ENCODE data around the gene EIF2D.

EIF2D gene

DNA sequence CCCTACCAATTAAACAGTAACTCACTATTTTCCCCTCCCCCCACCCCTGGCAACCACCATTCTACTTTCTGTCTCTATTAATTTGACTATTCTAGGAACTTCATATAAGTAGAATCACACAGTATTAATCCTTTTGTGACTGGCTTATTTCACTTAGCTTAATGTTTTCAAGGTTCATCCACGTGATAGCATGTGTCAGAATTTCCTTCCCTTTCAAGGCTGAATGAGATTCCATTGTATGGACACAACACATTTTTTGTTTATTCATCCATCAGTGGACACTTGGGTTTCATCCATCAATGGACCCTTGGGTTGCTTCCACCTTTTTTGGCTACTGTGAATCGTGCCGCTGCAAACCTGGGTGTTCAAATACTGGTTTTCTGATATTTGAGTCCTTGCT lies 41.7 kb downstream of the EIF2D start:
- TF ChIP-seq, protein P1, sequence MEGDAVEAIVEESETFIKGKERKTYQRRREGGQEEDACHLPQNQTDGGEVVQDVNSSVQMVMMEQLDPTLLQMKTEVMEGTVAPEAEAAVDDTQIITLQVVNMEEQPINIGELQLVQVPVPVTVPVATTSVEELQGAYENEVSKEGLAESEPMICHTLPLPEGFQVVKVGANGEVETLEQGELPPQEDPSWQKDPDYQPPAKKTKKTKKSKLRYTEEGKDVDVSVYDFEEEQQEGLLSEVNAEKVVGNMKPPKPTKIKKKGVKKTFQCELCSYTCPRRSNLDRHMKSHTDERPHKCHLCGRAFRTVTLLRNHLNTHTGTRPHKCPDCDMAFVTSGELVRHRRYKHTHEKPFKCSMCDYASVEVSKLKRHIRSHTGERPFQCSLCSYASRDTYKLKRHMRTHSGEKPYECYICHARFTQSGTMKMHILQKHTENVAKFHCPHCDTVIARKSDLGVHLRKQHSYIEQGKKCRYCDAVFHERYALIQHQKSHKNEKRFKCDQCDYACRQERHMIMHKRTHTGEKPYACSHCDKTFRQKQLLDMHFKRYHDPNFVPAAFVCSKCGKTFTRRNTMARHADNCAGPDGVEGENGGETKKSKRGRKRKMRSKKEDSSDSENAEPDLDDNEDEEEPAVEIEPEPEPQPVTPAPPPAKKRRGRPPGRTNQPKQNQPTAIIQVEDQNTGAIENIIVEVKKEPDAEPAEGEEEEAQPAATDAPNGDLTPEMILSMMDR (IDR thresholded peaks at IDR 0.05; ENCODE audit: insufficient read depth, low read depth, low read length, missing control alignments): no peak
- no peak for DNase-seq (ENCODE audit: low read depth)
- H3K4me3 ChIP-seq (ENCODE audit: low read depth, low read length): no peak overlapping the region

DNA sequence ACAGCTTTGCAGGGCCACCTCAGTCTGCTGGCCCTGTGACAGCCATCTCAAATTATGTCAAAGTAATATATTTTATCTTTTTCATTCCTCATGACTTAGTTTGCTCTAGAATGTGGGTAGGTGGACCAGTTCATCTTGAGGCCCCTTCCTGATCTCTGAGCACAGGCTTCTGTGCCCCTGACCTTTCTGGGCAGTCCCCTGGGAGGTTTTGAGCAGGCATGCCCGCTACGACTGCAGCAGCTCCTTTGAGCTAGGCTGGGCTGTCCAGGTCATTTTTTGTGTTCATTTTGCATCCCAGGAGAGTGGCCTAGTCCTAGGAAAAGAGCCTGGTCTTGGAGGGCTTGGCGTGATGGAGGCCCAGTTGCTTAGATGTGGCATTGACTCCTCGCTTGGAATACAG lies 42.7 kb downstream of the EIF2D start:
- TF ChIP-seq, protein P1 (IDR thresholded peaks at IDR 0.05; ENCODE audit: insufficient read depth, low read depth, low read length, missing control alignments): no peak
- H3K4me3 ChIP-seq (ENCODE audit: low read depth, low read length): no peak overlapping the region
- DNase-seq (ENCODE audit: low read depth): no peak

- H3K4me3 ChIP-seq (ENCODE audit: low read depth, low read length): no peak overlapping the region
- DNase-seq (ENCODE audit: low read depth): no peak
- TF ChIP-seq, protein P1 (IDR thresholded peaks at IDR 0.05; ENCODE audit: insufficient read depth, low read depth, low read length, missing control alignments): no peak
Measured at GRCh38 chr1:206568779-206569352, 43.4 kb downstream of the EIF2D start.

GRCh38 chr1:206568256-206568655 lies 44.0 kb downstream of the EIF2D start:
- TF ChIP-seq, protein P1 (IDR thresholded peaks at IDR 0.05; ENCODE audit: insufficient read depth, low read depth, low read length, missing control alignments): no peak
- DNase-seq (ENCODE audit: low read depth): no peak
- H3K4me3 ChIP-seq (ENCODE audit: low read depth, low read length): no peak overlapping the region

DNA sequence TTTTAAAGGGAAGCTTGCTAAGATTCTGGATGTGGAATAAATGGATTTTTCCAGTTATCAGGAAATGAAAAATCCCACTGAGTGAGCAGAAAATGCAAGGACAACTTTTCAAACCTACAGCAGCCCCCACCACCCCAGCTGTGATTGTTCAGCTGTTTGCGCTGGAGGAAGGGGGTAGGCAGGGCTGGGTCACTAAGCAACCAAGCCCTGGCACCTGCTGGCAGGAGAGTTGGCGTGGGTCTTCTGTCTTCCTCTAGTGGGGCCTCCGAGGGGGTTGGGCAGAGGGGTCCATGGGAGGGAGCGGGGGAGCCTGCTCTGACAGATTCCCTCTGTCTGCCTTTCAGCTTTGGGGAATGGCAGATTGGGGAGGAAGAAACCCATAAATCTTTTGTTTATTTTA lies 45.3 kb downstream of the EIF2D start:
- no peak overlapping the region for H3K4me3 ChIP-seq (ENCODE audit: low read depth, low read length)

DNA sequence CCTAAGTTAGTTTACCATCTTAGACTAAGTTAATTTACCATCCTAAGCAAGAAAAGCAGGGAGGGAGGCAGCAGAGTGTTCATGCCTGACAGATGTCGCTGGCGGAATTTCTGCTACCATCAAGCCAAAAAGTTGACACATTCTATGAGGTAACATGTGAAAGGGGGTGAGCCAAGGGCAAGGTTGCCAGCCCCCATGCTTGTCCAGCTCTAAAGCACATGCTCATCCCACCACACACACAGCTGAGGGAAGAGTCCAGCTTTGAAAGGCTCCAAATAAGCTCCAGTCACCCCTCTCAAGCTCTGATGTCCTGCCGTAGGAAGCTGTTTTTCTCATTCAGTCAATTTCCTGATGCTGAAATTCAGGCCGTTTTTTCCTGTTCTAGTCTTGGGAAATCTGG lies 46.3 kb downstream of the EIF2D start:
- H3K4me3 ChIP-seq (ENCODE audit: low read depth, low read length): no peak overlapping the region
- DNase-seq (ENCODE audit: low read depth): no peak
- TF ChIP-seq, protein P1 (IDR thresholded peaks at IDR 0.05; ENCODE audit: insufficient read depth, low read depth, low read length, missing control alignments): no peak

More for the DNA sequence above, 45.3 kb downstream of the EIF2D start:
- TF ChIP-seq, protein P1 (IDR thresholded peaks at IDR 0.05; ENCODE audit: insufficient read depth, low read depth, low read length, missing control alignments): no peak
- DNase-seq (ENCODE audit: low read depth): no peak

Data from GM12865 (cell line).